HepG2 (cell line): ENCODE results near the gene CPXM1. TPM values are rescaled to one million over a fixed set of nuclear protein-coding genes. Genes with fewer than 3 reads are reported as not detected.
A peak's percentile ranks its signal among the peaks of the same experiment; 100 is the strongest.

Experiments used
- FOSL2 ChIP-seq: sonication (generic); formaldehyde crosslinking; IDR thresholded peaks from 2 replicates; pipeline ENCODE4 v1.4.0; 2020; ENCODE audit warnings: missing genetic modification reagents
- KAT8 ChIP-seq: IDR thresholded peaks from 2 replicates; pipeline ENCODE4 v1.6.1; 2016; ENCODE audit warnings: missing genetic modification reagents, missing compliant biosample characterization
- NR2F2 ChIP-seq: IDR thresholded peaks from 2 replicates; pipeline ENCODE4 v1.6.1; 2012; ENCODE audit warnings: low read depth, inconsistent platforms, borderline replicate concordance
- RORA ChIP-seq: sonication (generic); formaldehyde crosslinking; IDR thresholded peaks from 2 replicates; pipeline ENCODE4 v1.5.0; 2020; ENCODE audit warnings: mild to moderate bottlenecking, missing genetic modification reagents, moderate library complexity
- SMARCE1 ChIP-seq: fragments of 450-650 bp; IDR thresholded peaks from 2 replicates; pipeline ENCODE4 v1.6.1; 2017; ENCODE audit warnings: borderline replicate concordance
- SNRNP70 ChIP-seq: fragments of 200-400 bp; formaldehyde crosslinking; IDR thresholded peaks from 2 replicates; pipeline ENCODE4 v1.6.1; 2017; ENCODE audit warnings: mild to moderate bottlenecking, low read depth, low read length, moderate library complexity
- ZBTB42 ChIP-seq: sonication (generic); formaldehyde crosslinking; IDR thresholded peaks from 2 replicates; pipeline ENCODE4 v1.5.0; 2020; ENCODE audit warnings: mild to moderate bottlenecking, missing genetic modification reagents
- ZBTB8A ChIP-seq: sonication (generic); formaldehyde crosslinking; IDR thresholded peaks from 2 replicates; pipeline ENCODE4 v1.4.0; 2020; ENCODE audit warnings: mild to moderate bottlenecking, low read depth, missing genetic modification reagents, borderline replicate concordance
- ZFYVE20 ChIP-seq: sonication (generic); formaldehyde crosslinking; IDR thresholded peaks from 2 replicates; pipeline ENCODE4 v1.8.0; 2023; ENCODE audit warnings: low read depth, mild to moderate bottlenecking, moderate library complexity, missing genetic modification reagents, borderline replicate concordance
- ZNF101 ChIP-seq: sonication (generic); formaldehyde crosslinking; IDR thresholded peaks from 2 replicates; pipeline ENCODE4 v1.4.0; 2020; ENCODE audit warnings: mild to moderate bottlenecking, low read depth, missing genetic modification reagents, borderline replicate concordance
- ZNF253 ChIP-seq: sonication (generic); formaldehyde crosslinking; IDR thresholded peaks from 2 replicates; pipeline ENCODE4 v1.8.0; 2022; ENCODE audit warnings: mild to moderate bottlenecking, missing genetic modification reagents, borderline replicate concordance
- polyA plus RNA-seq, 8 experiments: library from polyadenylated mRNA; depleted of rRNA in 3 of 8; stranded (reverse) in 7 of 8; unstranded in 1 of 8; fragments of >200 nt; fragmentation: Illumina TruSeq in 4 of 8; extraction: Trizol in 4 of 8; gene quantifications; 2 replicates each; pipeline versions ENCODE4 v1.2.1 to v1.2.3, GENCODE V29; 2011 to 2016; ENCODE audit warnings: low read depth in 4 of 8, missing spikeins in 1 of 8, mixed read lengths in 1 of 8; ENCODE audit not compliant: insufficient read depth in 1 of 8
- total RNA-seq, 5 experiments: library from RNA; depleted of rRNA; stranded (reverse); fragments of >200 nt; fragmentation: Illumina TruSeq; extraction: Trizol; gene quantifications; 2 replicates each; pipeline ENCODE4 v1.2.3, GENCODE V29; 2016; ENCODE audit warnings: low read depth in 1 of 5
- TF ChIP-seq, protein P1 (sequence below): sonication (generic); formaldehyde crosslinking; IDR thresholded peaks from 2 replicates; pipeline ENCODE4 v1.5.0; 2020; ENCODE audit warnings: mild to moderate bottlenecking, missing genetic modification reagents, borderline replicate concordance
- TF ChIP-seq, protein P2 (sequence below): sonication (generic); formaldehyde crosslinking; IDR thresholded peaks from 2 replicates; pipeline ENCODE4 v1.4.0; 2020; ENCODE audit warnings: mild to moderate bottlenecking, missing genetic modification reagents
- TF ChIP-seq, protein P3 (sequence below): sonication (generic); formaldehyde crosslinking; IDR thresholded peaks from 2 replicates; pipeline ENCODE4 v1.5.0; 2020; ENCODE audit warnings: mild to moderate bottlenecking, missing genetic modification reagents
- TF ChIP-seq, protein P4 (sequence below): sonication (generic); formaldehyde crosslinking; IDR thresholded peaks from 2 replicates; pipeline ENCODE4 v1.5.0; 2020; ENCODE audit warnings: mild to moderate bottlenecking, missing genetic modification reagents, borderline replicate concordance

CPXM1 gene
- total and polyA plus RNA-seq, 2 of the 13 experiments (the other 11 are each of a cell fraction or from before 2014, with no cell fraction given) = 0.07 TPM; not detected in 1

DNA sequence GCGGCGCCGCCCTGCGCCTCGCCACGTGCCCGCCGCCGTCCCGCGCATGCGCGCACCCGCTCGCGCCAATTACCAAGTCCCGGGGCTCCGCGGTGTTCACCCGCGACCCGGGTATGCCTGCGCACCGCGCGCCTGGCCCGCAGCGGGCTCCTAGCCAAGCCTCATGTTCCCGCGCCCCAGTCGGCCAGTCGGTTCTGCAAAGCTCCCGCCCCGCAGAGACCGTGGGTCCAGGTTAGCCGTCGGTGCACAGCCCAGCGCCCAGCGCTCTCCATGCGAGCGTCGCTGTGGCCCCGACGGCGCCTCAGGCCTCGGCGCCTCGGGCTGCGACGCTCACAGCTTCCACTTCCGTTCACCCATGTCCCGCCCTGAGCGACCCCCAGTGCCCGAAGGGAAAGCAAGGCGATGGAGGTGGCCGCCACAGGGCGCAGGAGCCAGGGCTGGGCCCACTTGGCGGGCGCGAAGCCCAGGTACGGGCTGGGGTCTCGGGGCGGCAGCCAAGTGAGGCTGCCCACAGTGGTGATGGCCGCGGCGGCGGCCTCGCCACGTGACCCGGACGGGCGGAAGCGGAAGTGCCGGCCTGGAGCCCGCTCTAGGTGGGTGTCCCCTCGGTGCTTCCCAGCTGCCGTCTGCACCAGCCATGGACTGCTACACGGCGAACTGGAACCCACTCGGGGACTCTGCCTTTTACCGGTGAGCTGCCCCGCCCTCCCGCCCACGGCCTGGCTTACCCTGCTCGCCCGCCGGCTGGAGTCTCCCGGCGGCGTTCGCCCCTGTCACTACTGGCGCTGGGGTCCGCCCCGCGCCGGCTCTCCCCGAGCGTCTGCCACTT lies 39.9 kb upstream of the CPXM1 start, which contains the start of the genes PCED1A and VPS16 (continued):
- TF ChIP-seq, protein P1, sequence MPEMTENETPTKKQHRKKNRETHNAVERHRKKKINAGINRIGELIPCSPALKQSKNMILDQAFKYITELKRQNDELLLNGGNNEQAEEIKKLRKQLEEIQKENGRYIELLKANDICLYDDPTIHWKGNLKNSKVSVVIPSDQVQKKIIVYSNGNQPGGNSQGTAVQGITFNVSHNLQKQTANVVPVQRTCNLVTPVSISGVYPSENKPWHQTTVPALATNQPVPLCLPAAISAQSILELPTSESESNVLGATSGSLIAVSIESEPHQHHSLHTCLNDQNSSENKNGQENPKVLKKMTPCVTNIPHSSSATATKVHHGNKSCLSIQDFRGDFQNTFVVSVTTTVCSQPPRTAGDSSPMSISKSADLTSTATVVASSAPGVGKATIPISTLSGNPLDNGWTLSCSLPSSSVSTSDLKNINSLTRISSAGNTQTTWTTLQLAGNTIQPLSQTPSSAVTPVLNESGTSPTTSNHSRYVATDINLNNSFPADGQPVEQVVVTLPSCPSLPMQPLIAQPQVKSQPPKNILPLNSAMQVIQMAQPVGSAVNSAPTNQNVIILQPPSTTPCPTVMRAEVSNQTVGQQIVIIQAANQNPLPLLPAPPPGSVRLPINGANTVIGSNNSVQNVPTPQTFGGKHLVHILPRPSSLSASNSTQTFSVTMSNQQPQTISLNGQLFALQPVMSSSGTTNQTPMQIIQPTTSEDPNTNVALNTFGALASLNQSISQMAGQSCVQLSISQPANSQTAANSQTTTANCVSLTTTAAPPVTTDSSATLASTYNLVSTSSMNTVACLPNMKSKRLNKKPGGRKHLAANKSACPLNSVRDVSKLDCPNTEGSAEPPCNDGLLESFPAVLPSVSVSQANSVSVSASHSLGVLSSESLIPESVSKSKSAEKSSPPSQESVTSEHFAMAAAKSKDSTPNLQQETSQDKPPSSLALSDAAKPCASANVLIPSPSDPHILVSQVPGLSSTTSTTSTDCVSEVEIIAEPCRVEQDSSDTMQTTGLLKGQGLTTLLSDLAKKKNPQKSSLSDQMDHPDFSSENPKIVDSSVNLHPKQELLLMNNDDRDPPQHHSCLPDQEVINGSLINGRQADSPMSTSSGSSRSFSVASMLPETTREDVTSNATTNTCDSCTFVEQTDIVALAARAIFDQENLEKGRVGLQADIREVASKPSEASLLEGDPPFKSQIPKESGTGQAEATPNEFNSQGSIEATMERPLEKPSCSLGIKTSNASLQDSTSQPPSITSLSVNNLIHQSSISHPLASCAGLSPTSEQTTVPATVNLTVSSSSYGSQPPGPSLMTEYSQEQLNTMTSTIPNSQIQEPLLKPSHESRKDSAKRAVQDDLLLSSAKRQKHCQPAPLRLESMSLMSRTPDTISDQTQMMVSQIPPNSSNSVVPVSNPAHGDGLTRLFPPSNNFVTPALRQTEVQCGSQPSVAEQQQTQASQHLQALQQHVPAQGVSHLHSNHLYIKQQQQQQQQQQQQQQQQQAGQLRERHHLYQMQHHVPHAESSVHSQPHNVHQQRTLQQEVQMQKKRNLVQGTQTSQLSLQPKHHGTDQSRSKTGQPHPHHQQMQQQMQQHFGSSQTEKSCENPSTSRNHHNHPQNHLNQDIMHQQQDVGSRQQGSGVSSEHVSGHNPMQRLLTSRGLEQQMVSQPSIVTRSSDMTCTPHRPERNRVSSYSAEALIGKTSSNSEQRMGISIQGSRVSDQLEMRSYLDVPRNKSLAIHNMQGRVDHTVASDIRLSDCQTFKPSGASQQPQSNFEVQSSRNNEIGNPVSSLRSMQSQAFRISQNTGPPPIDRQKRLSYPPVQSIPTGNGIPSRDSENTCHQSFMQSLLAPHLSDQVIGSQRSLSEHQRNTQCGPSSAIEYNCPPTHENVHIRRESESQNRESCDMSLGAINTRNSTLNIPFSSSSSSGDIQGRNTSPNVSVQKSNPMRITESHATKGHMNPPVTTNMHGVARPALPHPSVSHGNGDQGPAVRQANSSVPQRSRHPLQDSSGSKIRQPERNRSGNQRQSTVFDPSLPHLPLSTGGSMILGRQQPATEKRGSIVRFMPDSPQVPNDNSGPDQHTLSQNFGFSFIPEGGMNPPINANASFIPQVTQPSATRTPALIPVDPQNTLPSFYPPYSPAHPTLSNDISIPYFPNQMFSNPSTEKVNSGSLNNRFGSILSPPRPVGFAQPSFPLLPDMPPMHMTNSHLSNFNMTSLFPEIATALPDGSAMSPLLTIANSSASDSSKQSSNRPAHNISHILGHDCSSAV = peak; percentile 93; the same call in 1 of the 2 replicates
- TF ChIP-seq NR2F2 (no peak), ZNF101 (CRISPR knock-in tag) (peak; percentile 67; the same call in 1 of the 2 replicates), ZBTB8A (peak; percentile 93; the same call in 1 of the 2 replicates), SNRNP70 (no peak), FOSL2 (CRISPR knock-in tag) (peak; percentile 56), RORA (CRISPR knock-in tag) (no peak), ZNF253 (CRISPR knock-in tag) (no peak), KAT8 (CRISPR knock-in tag) (peak; percentile 99), SMARCE1 (no peak), ZBTB42 (peak; percentile 95), ZFYVE20 (peak; percentile 97; the same call in 1 of the 2 replicates)
- TF ChIP-seq, protein P2, sequence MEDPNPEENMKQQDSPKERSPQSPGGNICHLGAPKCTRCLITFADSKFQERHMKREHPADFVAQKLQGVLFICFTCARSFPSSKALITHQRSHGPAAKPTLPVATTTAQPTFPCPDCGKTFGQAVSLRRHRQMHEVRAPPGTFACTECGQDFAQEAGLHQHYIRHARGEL (CRISPR knock-in tag) = peak; percentile 98
- TF ChIP-seq, protein P3, sequence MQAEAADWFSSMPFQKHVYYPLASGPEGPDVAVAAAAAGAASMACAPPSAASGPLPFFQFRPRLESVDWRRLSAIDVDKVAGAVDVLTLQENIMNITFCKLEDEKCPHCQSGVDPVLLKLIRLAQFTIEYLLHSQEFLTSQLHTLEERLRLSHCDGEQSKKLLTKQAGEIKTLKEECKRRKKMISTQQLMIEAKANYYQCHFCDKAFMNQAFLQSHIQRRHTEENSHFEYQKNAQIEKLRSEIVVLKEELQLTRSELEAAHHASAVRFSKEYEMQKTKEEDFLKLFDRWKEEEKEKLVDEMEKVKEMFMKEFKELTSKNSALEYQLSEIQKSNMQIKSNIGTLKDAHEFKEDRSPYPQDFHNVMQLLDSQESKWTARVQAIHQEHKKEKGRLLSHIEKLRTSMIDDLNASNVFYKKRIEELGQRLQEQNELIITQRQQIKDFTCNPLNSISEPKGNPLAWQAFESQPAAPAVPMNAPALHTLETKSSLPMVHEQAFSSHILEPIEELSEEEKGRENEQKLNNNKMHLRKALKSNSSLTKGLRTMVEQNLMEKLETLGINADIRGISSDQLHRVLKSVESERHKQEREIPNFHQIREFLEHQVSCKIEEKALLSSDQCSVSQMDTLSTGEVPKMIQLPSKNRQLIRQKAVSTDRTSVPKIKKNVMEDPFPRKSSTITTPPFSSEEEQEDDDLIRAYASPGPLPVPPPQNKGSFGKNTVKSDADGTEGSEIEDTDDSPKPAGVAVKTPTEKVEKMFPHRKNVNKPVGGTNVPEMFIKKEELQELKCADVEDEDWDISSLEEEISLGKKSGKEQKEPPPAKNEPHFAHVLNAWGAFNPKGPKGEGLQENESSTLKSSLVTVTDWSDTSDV (CRISPR knock-in tag) = peak; percentile 73
- TF ChIP-seq, protein P4, sequence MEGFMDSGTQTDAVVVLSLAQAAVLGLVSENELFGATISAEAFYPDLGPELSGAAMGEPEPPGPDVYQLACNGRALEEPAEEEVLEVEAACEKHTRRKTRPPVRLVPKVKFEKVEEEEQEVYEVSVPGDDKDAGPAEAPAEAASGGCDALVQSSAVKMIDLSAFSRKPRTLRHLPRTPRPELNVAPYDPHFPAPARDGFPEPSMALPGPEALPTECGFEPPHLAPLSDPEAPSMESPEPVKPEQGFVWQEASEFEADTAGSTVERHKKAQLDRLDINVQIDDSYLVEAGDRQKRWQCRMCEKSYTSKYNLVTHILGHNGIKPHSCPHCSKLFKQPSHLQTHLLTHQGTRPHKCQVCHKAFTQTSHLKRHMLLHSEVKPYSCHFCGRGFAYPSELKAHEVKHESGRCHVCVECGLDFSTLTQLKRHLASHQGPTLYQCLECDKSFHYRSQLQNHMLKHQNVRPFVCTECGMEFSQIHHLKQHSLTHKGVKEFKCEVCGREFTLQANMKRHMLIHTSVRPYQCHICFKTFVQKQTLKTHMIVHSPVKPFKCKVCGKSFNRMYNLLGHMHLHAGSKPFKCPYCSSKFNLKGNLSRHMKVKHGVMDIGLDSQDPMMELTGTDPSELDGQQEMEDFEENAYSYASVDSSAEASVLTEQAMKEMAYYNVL (CRISPR knock-in tag) = no peak; the same call in none of the 2 replicates
